HG03457 (cell line): ENCODE measurements around the gene MAP2.

Source experiments
- ATAC-seq: cut with Tn5 transposase; IDR thresholded peaks from one replicate; pipeline ENCODE4 v1.9.1; 2021; ENCODE audit warnings: moderate number of reproducible peaks; ENCODE audit not compliant: unreplicated experiment

Gene MAP2, protein sequence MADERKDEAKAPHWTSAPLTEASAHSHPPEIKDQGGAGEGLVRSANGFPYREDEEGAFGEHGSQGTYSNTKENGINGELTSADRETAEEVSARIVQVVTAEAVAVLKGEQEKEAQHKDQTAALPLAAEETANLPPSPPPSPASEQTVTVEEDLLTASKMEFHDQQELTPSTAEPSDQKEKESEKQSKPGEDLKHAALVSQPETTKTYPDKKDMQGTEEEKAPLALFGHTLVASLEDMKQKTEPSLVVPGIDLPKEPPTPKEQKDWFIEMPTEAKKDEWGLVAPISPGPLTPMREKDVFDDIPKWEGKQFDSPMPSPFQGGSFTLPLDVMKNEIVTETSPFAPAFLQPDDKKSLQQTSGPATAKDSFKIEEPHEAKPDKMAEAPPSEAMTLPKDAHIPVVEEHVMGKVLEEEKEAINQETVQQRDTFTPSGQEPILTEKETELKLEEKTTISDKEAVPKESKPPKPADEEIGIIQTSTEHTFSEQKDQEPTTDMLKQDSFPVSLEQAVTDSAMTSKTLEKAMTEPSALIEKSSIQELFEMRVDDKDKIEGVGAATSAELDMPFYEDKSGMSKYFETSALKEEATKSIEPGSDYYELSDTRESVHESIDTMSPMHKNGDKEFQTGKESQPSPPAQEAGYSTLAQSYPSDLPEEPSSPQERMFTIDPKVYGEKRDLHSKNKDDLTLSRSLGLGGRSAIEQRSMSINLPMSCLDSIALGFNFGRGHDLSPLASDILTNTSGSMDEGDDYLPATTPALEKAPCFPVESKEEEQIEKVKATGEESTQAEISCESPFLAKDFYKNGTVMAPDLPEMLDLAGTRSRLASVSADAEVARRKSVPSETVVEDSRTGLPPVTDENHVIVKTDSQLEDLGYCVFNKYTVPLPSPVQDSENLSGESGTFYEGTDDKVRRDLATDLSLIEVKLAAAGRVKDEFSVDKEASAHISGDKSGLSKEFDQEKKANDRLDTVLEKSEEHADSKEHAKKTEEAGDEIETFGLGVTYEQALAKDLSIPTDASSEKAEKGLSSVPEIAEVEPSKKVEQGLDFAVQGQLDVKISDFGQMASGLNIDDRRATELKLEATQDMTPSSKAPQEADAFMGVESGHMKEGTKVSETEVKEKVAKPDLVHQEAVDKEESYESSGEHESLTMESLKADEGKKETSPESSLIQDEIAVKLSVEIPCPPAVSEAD (N-terminal part only)

DNA sequence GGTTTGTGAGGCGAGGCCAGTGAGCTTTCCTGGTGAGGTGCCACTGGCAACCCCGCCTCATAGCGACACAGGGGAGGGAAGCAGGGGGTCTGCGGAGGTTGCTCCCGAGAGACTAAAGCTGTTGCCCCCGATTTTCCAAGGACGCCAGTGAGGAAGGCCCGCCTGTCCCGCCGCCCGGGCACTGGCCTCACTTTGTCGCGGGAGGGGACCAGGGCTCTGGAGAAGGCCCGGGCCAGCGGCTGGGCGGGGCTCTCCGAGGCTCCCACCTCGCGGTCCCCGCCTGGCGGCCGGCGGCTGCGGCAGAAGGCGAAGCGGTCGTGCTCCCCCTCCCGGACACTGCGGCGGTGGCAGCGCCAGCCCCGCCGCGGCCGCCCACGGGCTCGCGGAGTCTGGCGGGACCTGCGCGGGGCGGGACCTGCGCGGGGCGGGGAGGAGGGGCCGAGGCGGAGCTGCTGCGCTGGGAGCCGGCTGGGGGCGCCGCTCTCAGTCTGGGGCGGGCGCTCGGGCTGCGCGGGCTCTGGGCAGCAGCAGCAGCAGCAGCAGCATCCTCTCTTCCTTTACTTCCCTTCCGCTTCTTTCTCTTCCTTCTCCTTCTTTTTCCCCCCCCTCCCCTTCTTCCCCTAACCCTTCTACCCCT, at the start of gene MAP2:
Gene MAP2 (plus strand): TSS at position 486 of the 637 bp plus-strand sequence. CDS start 229,124 bp downstream, outside the sequence.
- peak; percentile 98 for ATAC-seq

DNA sequence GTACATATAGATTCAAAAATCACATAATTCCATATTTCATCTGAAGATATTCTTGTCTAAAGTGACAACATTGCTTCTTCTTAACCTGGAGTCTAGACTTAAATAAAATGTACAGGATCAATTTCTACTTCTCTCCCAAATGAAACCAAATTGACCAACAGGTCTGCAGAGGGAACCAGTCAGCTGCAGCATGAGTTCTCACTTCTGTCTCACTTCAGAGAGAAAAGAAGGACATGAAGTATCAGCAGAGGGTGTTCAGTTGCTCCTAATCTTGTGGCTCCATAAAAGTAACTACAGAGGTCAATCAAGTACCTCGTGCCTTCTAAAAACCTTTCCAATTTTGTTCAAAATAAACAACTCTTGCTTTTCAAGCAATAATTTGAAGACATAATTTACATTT, 47.2 kb upstream of the MAP2 start:
- ATAC-seq = no peak

DNA sequence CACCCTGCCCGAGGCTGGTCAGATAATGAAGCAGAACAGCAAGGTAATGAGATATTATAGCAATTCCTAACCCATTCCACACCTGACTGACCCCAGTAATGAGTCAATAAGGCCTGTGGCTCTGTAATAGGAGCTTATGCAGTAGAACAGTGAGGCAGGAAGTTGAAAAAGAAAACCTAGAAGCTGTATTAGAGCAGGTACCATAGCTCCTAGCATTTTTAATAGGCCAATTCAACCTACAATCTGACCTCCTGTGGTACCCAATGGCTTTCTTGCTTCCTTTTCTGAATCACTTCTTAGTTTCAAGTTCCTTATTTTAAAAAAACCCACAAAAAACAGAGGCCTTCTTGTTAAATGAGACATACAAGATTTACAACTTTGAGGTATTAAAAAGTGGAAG, 43.6 kb upstream of the MAP2 start:
- peak; percentile 99 for ATAC-seq

DNA sequence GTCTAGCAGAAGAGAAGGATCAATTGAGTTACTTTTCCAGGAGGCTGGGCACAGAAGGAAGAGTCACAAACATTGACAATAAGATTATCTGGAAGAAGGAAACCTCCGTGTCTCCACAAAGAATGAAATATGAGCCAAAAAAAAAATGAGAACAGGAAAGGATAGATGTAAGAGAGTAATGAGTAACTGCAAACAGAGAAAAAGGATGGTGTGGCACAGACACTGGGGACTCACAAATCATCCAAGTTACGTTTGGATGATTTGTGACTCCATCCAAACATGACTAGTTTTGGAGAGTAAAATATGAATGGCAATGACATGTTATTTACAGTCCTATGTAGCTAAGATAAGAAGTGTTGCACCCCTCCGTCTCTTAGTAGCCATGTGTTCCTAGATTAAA, 42.8 kb upstream of the MAP2 start:
- no peak for ATAC-seq

DNA sequence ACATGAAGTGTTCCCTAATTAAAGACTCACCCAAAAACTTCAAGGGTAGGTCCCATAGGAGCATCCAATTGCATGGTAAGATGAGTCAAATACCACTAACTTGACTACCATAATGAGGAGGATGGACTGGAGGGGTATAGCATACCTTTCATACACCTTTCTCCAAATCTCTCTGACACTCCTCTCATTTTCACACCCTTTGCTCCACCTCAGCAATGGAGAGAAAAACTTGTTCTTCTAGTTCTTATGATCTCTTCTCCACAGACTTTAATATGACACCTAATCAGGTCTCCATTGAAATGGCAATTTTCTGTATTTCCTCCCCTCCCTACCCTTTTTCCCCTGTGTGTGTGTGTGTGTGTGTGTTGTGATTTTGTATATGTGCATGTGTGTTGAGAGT, 41.1 kb upstream of the MAP2 start:
- no peak for ATAC-seq

DNA sequence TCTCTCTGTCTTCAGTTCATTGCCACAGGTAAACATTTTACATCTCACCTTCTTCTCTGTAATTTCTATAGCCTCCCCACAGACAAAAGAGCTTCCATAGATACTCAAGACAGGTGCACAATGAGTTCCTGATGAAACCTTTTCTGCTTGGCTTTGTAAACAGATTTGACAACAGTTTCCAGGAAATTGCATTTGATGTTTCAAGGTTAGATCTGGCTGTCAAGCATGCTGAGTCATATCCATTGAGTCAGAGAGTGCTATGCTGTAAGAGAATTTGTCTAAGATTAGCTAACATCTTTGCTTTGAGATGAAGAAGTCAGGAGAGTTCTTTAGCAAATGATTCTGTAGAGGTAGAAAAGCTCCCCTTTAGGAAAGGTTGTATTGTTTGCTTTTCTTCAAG, 40.6 kb upstream of the MAP2 start:
- no peak for ATAC-seq

DNA sequence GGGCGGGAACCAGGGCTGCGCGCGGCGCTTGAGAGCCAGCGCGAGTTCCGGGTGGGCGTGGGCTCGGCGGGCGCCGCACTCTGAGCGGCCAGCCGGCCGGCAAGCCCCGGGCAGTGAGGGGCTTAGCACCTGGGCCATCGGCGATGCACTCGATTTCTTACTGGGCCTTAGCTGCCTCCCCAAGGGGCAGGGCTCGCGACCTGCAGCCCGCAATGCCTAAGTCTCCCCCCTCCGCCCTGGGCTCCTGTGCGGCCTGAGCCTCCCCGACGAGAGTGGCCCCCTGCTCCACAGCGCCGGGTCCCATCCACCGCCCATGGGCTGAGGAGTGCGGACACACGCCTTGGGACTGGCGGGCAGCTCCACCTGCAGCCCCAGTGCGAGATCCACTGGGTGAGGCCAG, 36.5 kb upstream of the MAP2 start:
- ATAC-seq = no peak

DNA sequence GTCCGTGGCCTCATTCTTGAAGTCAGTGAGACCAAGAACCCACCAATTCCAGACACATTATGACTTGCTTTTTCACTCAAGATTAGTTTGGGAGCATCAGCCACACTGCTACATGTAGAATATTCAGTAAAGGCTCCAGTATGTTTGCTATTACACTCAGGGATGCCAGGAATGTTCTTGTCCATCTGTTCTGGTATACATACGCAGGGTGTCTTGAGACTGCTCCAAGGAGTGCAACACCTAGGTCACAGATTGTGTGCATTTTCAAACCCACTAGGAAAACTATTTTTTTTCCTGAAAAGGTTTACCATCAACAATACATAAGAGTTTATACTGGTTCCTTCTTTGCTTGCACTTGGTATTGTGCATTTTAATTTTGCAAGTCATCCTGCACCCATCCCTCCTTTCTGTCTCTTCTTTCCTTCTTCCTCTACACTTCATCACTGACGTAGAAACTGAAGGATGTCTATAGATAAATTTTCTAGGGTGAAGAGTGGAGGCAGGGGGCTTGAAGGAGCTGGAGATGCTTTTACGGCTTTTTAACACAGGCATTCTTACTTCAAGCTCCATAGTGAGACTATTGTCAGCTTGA, 35.3 kb upstream of the MAP2 start:
- no peak for ATAC-seq

DNA sequence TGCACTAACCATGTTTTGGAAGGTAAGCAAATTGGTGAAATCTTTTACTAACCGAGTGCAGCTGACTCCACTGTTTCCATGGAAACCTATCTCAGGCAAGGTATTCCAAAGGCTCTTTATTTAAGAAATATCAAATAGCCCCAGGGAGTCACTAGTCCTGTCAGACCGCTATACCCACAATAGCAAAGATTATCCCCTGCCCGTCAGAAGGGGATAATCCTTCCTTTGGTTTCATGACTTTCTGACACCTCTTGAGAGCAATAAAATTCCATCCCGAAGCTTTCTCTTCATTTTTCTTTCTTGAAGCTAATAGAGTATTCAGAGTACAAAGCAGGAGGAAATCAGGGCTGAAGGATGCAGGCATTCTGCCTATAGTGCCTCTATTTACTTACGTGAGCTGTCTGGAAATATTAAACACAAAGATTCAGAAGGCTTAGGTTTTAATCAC, 34.7 kb upstream of the MAP2 start:
- no peak for ATAC-seq

DNA sequence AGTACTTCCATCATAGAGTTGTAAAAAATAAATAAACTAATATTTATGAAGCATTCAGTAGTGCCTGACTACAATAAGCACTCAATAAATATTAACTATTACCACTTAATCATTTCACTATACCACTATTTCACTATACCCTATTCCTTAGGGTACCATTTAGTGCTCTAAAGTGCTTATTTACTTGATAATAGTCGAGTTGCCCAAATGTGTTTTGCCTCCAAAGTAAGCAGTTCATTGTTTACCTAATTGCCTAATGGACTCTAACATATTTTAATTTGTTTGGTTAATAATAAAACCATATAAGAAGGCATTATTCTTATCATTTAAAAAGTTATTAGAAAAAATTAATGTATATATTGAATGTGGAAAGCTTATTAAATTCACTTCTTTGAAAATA, 33.0 kb upstream of the MAP2 start:
- ATAC-seq = no peak

DNA sequence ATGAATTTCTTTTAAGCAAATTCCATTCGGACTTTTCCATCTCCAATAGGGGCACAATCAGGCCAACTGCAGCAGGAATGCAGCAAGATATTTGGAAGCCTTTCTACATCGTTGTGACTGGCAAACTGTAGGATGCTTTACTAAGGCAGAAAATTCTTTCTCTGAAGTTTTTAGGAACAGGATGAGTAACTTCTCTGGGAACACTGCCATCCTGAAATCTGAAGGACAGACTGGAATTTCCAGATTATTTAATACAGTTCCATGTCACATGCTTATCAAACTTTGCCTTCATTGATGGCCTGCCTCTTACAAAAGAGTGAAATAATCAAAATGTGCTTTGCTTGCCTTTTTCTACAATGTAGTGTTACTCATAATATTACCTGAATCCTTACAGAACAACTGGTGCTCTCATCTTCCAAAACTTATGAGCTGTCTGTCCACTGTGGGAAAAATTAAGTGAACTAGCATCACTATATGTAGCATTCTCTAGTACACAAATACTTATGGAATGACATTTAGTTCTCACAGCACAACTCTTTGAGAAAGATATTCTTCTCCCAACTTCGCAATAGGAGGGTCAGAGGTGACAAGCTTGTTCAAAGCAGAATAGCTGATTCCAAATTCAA, 32.0 kb upstream of the MAP2 start:
- no peak for ATAC-seq

DNA sequence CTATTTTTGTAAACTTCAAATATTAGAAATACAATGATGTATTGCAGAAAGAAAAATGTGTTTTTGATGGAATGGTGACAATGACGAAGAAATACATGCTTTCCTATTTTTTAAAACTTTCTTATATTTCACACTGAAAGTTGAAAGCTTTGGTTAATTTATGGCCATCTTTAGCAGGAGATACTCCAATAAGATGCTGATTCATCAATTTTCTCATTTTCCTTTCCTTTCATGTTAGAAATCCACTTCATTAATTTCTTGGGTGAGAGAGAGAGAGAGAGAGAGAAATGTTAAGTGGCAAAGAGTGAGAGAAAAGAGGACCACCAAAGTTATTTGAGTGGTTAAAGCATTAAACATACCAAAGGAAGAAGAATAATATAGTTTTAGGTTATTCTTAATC, 28.6 kb upstream of the MAP2 start:
- ATAC-seq = no peak

DNA sequence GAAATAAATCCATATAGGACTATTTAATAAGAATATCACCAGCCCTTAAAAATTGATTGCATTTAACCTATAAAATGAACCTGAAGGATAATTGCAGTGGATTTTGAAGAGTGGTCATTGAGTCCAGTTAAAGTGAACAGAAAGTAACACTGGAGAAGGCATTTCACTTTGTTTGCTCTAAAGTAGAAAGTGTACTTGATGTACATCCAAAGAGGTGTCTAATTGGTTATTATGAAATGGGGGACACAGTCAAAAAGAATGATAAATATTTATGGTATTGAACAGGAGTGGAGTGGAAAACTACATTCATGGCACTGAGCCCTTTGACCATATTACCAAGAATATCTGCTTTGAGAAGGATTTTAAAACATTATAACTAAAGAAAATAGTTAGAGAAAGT, 28.2 kb upstream of the MAP2 start:
- ATAC-seq = no peak

DNA sequence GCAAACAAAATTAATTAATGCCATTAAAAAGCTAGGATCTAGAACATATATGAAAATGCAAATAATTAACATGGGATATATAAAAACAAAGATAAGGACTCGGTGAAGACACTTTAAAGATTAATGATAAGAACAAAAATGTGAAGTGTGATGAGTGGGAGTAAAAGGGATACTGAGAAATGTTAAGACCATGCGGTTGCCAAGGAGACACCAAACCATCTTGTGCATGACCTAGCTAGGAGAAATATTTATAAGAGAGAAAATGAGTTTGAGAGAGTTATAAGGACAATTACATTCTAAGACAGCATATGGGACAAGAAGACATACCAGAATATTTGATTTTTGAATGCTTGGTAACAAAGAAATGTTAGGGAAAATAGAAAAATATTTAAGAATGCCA, 25.4 kb upstream of the MAP2 start:
- ATAC-seq = no peak

DNA sequence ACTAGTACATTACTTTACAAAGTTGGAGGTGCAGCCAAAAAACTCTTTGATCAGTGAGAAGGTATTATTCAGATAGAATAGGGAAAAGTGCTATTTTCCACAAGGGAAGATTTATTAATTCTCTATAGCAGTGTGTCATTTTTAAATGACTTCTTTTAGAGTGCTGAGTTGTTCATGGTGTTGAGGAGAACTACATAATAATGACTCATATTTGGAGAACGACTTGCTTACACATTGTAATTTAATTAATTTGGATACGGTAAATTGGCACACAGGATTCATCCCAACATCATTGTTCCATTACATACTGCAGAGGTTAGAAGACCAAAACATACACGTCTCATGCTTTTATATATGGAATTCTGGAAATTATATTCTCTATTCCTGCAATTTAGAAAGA, 22.1 kb upstream of the MAP2 start:
- no peak for ATAC-seq

DNA sequence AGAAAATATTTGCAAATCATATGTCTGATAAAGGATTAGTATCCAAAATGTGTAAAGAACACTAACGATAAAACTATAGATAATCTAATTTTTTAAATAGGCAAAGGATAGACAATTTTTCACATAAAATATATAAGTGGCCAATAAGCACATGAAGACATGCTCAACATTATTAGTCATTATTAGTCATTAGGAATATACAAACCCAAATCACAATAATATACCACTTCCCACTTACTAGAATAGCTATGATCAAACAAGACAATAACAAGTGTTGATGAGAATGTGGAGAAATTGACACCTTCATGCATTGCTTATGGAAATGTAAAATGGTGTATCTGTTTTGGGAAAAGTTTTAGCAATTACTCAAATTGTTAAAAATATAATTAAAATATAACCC, 12.6 kb upstream of the MAP2 start:
- no peak for ATAC-seq

DNA sequence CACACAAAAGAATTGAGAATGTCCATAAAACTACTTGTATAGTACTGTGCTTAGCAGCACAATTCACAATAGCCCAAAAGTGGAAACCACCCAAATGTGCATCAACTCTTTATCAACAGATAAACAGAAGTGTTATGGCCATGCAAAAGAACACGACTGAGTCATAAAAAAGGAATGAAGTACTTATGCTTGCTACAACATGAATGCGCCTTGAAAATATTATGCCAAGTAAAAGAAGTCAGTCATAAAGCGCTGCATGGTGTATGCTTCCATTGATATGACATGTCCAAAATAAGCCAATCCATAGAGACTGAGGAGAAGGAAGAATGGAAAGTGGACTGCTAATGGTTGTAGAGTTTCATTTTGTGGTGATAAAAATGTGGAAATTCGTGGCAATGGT, 12.1 kb upstream of the MAP2 start:
- no peak for ATAC-seq

DNA sequence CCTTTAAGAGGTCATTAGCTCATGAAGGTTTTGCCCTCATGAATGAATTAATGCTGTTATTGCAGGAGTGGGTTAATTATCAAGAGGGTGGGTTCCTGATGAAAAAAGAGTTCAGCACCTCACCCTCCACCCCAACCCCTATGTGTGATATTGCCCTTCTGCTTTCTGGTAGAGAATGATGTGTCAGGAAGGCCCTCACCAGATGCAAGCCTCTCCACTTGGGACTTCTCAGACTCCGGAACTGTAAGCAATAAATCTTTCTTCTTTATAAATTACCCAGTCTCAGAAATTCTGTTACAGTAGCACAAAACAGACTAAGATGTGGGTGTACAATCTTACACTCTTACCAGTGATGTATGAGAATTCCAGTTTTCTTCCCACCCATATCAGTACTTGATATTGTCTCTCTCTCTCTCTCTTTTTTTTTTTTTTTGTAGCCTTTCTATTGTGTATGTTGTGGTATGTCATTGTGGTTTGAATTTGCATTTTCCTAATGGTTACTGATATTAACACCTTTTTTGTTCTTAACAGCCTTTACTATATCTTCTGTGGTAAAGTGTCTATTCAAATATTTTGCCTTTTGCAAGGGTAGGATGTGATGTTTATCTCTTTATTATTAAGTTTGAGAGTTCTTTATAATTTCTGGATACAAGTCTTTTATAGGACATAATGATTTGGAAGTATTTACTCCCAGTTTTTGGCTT, 10.4 kb upstream of the MAP2 start:
- ATAC-seq = no peak

DNA sequence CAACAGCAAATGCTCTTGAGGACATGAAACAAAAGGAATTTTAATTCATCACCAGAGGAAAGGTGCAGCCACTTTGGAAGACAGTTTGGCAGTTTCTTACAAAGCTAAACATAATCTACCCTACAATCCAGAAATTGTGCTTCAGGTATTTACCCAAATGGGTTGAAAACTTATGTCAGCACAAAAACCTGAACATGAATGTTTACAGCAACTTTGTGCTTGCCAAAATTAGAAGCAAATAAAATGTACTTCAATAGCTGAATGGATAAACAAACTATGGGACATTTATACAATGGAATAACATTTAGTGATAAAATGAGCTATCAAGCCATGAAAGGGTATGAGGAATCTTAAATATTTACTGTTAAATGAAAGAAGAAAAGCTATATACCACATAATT, 6.9 kb upstream of the MAP2 start:
- no peak for ATAC-seq
